Head of caudate nucleus (tissue), 42 donors: Measurements from ENCODE around the gene PPHLN1.

Experiments
- DNase-seq, 42 donors: peaks; one replicate each; pipeline versions ENCODE4 v3.0.0 to v3.0.0-alpha.2; 2020 to 2021; ENCODE audit warnings: mixed read lengths in 7 of 42
- intact Hi-C: fragments of 100-400 bp; cut with DNase I; formaldehyde crosslinking; loops from one replicate; pipeline ENCODE4 v1.15.0; 2022

Gene PPHLN1

GRCh38 chr12:42421844-42422779, 96.1 kb downstream of the PPHLN1 start:
- intact Hi-C loops, result no loop called here
- DNase-seq, result no peak

- intact Hi-C loops, result no loop called here
- DNase-seq, result no peak
Measured at GRCh38 chr12:42422785-42423184, 96.8 kb downstream of the PPHLN1 start.

GRCh38 chr12:42426746-42427145, 100.8 kb downstream of the PPHLN1 start:
- DNase-seq, result peak in 36 of 42 donors; percentile 13 to 84 (median 42)
- intact Hi-C loops, result no loop called here

GRCh38 chr12:42428850-42429249, 102.9 kb downstream of the PPHLN1 start:
- intact Hi-C loops, result no loop called here
- DNase-seq, result no peak

- no peak for DNase-seq
- intact Hi-C loops, result no loop called here
Measured at GRCh38 chr12:42432517-42433140, 106.7 kb downstream of the PPHLN1 start.

- intact Hi-C loops, result no loop called here
- peak in 1 of 42 donors; percentile 3 for DNase-seq
Measured at GRCh38 chr12:42440608-42441007, 114.6 kb downstream of the PPHLN1 start.

- intact Hi-C loops, result no loop called here
- peak in 1 of 42 donors; percentile 31 for DNase-seq
Measured at GRCh38 chr12:42442311-42442759, 116.4 kb downstream of the PPHLN1 start.

GRCh38 chr12:42442888-42443287, 116.9 kb downstream of the PPHLN1 start:
- intact Hi-C loops, result no loop called here

GRCh38 chr12:42444192-42444943, 118.4 kb downstream of the PPHLN1 start:
- intact Hi-C loops, result no loop called here
- no peak for DNase-seq

More at GRCh38 chr12:42442888-42443287, 116.9 kb downstream of the PPHLN1 start:
- DNase-seq, result no peak

- intact Hi-C loops, result no loop called here
- peak in 1 of 42 donors; percentile 8 for DNase-seq
Measured at GRCh38 chr12:42445891-42446290, 119.9 kb downstream of the PPHLN1 start.

GRCh38 chr12:42446761-42447160, 120.8 kb downstream of the PPHLN1 start:
- intact Hi-C loops, result no loop called here
- peak in 1 of 42 donors; percentile 14 for DNase-seq

- intact Hi-C loops, result no loop called here
- DNase-seq, result peak in 1 of 42 donors; percentile 8
Measured at GRCh38 chr12:42447371-42447786, 121.4 kb downstream of the PPHLN1 start.

GRCh38 chr12:42448841-42449240, 122.9 kb downstream of the PPHLN1 start:
- intact Hi-C loops, result no loop called here
- no peak for DNase-seq

- intact Hi-C loops, result no loop called here
- no peak for DNase-seq
Measured at GRCh38 chr12:42450248-42450647, 124.3 kb downstream of the PPHLN1 start.

- DNase-seq, result no peak
- intact Hi-C loops, result no loop called here
Measured at GRCh38 chr12:42458575-42458974, 132.6 kb downstream of the PPHLN1 start.

- intact Hi-C loops, result no loop called here
Measured at GRCh38 chr12:42459336-42459847, 133.4 kb downstream of the PPHLN1 start.

GRCh38 chr12:42462486-42462885, 136.5 kb downstream of the PPHLN1 start:
- intact Hi-C loops, result no loop called here
- DNase-seq, result no peak

More at GRCh38 chr12:42459336-42459847, 133.4 kb downstream of the PPHLN1 start:
- DNase-seq, result no peak

- DNase-seq, result no peak
- intact Hi-C loops, result no loop called here
Measured at GRCh38 chr12:42463671-42464070, 137.7 kb downstream of the PPHLN1 start.

- intact Hi-C loops, result no loop called here
Measured at GRCh38 chr12:42468341-42468821, 142.4 kb downstream of the PPHLN1 start.

More at GRCh38 chr12:42468341-42468821, 142.4 kb downstream of the PPHLN1 start:
- DNase-seq, result no peak
